Smooth muscle cell (in vitro differentiated cells): ENCODE data around the gene HOTAIR. TPM values are rescaled to one million over a fixed set of nuclear protein-coding genes. Genes with fewer than 3 reads are reported as not detected.

Experiments used
- DNase-seq: peaks from one replicate; lab custom pipeline; 2025; ENCODE audit not compliant: unreplicated experiment; lab: John Stamatoyannopoulos, UW
- H2AFZ ChIP-seq: fragments of 200-600 bp; sonication (generic); 2 replicates; pipeline ENCODE4 v1.6.0; 2016; ENCODE audit warnings: antibody characterized with exemption, low read depth, mild to moderate bottlenecking
- H3F3A ChIP-seq: fragments of 200-600 bp; sonication (generic); 2 replicates; pipeline ENCODE4 v1.6.0; 2017; ENCODE audit warnings: antibody characterized with exemption, low read depth
- H3K27ac ChIP-seq: fragments of 200-600 bp; sonication (generic); 2 replicates; pipeline ENCODE4 v1.5.1; 2016; ENCODE audit warnings: low read depth, mild to moderate bottlenecking
- H3K27me3 ChIP-seq: fragments of 200-600 bp; sonication (generic); 2 replicates; pipeline ENCODE4 v1.6.1; 2016; ENCODE audit warnings: low read depth, mild to moderate bottlenecking
- H3K36me3 ChIP-seq: fragments of 200-600 bp; sonication (generic); 2 replicates; pipeline ENCODE4 v1.5.1; 2016; ENCODE audit warnings: low read depth
- H3K4me1 ChIP-seq: fragments of 200-600 bp; sonication (generic); 2 replicates; pipeline ENCODE4 v1.5.1; 2016; ENCODE audit warnings: low read depth
- H3K4me2 ChIP-seq: fragments of 200-600 bp; sonication (generic); 2 replicates; pipeline ENCODE4 v1.6.0; 2016; ENCODE audit warnings: mild to moderate bottlenecking
- H3K4me3 ChIP-seq: fragments of 200-600 bp; sonication (generic); 2 replicates; pipeline ENCODE4 v1.5.1; 2016; ENCODE audit warnings: mild to moderate bottlenecking
- H3K79me2 ChIP-seq: fragments of 200-600 bp; sonication (generic); 2 replicates; pipeline ENCODE4 v1.6.0; 2016; ENCODE audit warnings: low read depth, mild to moderate bottlenecking
- H3K9ac ChIP-seq: fragments of 200-600 bp; sonication (generic); 2 replicates; pipeline ENCODE4 v1.6.0; 2016; ENCODE audit warnings: low read depth
- H3K9me3 ChIP-seq: fragments of 200-600 bp; sonication (generic); replicated peaks from 2 replicates; pipeline ENCODE4 v1.5.1; 2016; ENCODE audit warnings: low read depth
- H4K20me1 ChIP-seq: fragments of 200-600 bp; sonication (generic); 2 replicates; pipeline ENCODE4 v1.6.0; 2016; ENCODE audit warnings: low read depth
- WGBS: methylation state at CpG from one replicate; pipeline ENCODE4 v1.1.7; 2016; ENCODE audit warnings: low lambda C conversion rate; 5-methylcytosine and 5-hydroxymethylcytosine counted together
- polyA plus RNA-seq: library from polyadenylated mRNA; unstranded; fragments of >200 nt; fragmentation: Nextera tagmentation; extraction: Ambion mirVana; gene quantifications from 2 replicates; pipeline ENCODE4 v1.2.1, GENCODE V29; 2016
- total RNA-seq: library from RNA; depleted of rRNA; stranded (reverse); fragments of >200 nt; gene quantifications from 2 replicates; pipeline ENCODE4 v1.2.3, GENCODE V29; 2014
- TF ChIP-seq, protein P1 (sequence below): fragments of 200-600 bp; sonication (generic); IDR thresholded peaks from 2 replicates; pipeline ENCODE4 v1.5.1; 2017; ENCODE audit warnings: borderline replicate concordance, mild to moderate bottlenecking, antibody characterized with exemption; ENCODE audit not compliant: insufficient read depth, poor library complexity, severe bottlenecking

Gene HOTAIR
- total and polyA plus RNA-seq, 2 experiments from 2014 or later: 0.43 TPM; not detected in 1

DNA sequence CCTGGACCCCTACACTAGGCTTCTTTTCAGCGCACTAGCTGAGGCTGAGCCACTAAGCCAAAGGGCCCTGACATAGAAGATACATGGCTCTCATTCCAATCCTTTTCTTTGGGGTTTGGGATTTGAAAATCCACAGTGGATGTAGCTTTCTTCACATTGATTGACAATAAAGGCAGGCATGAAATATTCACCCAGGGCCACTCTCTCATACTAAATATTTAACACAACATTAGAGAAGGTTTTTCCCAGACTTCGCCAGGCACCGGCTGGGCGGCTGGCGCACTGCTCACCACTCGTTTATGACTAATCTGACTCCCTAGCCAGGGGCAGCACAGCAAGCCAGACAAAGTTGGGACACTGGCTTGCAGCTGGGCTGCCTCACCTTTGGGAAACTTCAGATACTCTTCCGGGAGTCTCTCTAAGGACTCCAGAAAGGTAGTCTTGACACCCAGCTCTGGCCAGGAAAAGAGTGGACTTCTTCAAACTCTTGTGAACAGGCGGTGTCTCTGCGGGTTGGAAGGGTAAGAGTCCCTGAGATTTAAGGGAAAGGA, 2.5 kb downstream of the HOTAIR start:
- Histone ChIP-seq H3F3A (no peaks in the 10 kb centered on the region), H3K4me3 (no peak overlapping the region), H3K9ac (no peak overlapping the region), H3K9me3 (no peaks in the 10 kb centered on the region), H3K27me3 (peaks cover 100% of the 10 kb centered on the region), H3K79me2 (no peaks in the 10 kb centered on the region), H3K36me3 (no peaks in the 10 kb centered on the region), H2AFZ (no peak overlapping the region), H3K27ac (no peak overlapping the region), H3K4me2 (no peak overlapping the region), H3K4me1 (peaks cover 4% of the 10 kb centered on the region), H4K20me1 (no peaks in the 10 kb centered on the region)
- DNase-seq: no peak
- TF ChIP-seq, protein P1, sequence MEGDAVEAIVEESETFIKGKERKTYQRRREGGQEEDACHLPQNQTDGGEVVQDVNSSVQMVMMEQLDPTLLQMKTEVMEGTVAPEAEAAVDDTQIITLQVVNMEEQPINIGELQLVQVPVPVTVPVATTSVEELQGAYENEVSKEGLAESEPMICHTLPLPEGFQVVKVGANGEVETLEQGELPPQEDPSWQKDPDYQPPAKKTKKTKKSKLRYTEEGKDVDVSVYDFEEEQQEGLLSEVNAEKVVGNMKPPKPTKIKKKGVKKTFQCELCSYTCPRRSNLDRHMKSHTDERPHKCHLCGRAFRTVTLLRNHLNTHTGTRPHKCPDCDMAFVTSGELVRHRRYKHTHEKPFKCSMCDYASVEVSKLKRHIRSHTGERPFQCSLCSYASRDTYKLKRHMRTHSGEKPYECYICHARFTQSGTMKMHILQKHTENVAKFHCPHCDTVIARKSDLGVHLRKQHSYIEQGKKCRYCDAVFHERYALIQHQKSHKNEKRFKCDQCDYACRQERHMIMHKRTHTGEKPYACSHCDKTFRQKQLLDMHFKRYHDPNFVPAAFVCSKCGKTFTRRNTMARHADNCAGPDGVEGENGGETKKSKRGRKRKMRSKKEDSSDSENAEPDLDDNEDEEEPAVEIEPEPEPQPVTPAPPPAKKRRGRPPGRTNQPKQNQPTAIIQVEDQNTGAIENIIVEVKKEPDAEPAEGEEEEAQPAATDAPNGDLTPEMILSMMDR: no peak
- 33% methylated on average over 9 of the region's 9 CpGs for WGBS

DNA sequence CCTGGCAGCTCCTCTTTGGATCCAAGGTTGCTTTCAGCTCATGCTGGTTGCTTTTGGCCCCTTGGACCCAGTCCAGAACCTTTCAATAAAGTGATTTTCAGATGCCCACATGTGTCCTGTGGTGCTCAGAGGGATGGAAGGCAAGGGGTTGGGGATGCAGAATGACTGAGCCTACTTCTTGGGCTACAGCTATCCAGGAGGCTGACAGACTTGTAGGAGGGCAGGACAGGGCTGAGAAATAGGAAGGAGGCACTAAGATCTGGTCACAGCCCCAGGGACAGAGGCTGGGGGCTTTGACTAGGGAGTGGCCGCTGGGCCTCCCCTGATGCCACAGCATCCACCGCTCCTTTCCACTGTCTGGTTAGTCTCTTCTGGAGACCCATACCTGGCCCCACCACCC, 3.1 kb downstream of the HOTAIR start:
- Histone ChIP-seq H3K9me3 (no peaks in the 10 kb centered on the region), H3K4me3 (no peak overlapping the region), H2AFZ (no peak overlapping the region), H3K27ac (no peak overlapping the region), H4K20me1 (no peaks in the 10 kb centered on the region), H3K9ac (no peak overlapping the region), H3K36me3 (no peaks in the 10 kb centered on the region), H3F3A (no peaks in the 10 kb centered on the region), H3K27me3 (peaks cover 100% of the 10 kb centered on the region), H3K79me2 (no peaks in the 10 kb centered on the region), H3K4me1 (peaks cover 4% of the 10 kb centered on the region), H3K4me2 (no peak overlapping the region)
- TF ChIP-seq, protein P1: no peak
- no peak for DNase-seq
- WGBS: 55% methylated on average over 2 of the region's 2 CpGs

DNA sequence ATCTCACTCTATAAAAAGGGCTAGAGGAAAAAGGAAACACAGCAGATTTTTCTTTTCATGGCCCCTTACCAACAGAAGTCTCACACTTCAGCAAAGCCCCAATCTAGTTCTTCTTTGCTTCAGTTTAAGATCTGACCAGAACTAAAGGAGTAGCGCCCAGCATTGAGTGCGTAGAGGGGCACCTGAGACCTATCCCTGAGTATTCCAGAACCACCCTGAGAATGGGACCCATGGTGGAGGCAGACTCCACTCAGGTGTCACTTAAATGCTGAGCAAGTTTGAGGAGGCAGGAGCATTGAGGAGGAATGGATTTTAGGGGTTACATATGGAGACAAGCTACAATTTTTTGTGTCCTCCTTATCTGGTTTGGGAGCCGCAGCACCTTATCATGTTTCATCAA, 3.6 kb downstream of the HOTAIR start:
- DNase-seq: no peak
- TF ChIP-seq, protein P1: no peak
- peaks cover 100% of the 10 kb centered on the region for H3K27me3 ChIP-seq

DNA sequence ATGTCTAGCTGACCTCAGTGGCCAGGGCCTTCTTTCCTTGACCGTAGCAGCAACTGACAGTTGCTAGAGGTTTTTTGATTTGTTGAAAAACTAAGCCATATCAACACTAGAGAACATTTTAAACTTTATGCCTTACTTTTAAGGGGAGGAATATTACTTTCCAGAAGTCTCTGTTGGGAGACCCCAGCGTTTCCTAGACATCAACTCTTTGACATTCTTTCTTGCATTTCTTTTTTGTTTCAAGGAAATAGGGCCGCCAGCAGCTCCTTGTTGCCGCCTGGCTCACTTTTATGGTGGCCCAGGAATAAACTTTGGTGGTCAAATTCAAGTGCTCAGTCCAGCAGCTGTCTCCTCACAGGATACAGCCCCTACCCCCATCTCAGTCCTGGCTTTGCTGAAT, 4.3 kb downstream of the HOTAIR start:
- WGBS: 37% methylated on average over 4 of the region's 4 CpGs
- DNase-seq: no peak

More for the DNA sequence above, 3.6 kb downstream of the HOTAIR start:
- Histone ChIP-seq H3K4me3 (no peak overlapping the region), H3K9me3 (no peaks in the 10 kb centered on the region), H3K4me1 (peaks cover 4% of the 10 kb centered on the region), H3K27ac (no peak overlapping the region), H3K36me3 (no peaks in the 10 kb centered on the region), H3K79me2 (no peaks in the 10 kb centered on the region), H2AFZ (no peak overlapping the region), H3K4me2 (no peak overlapping the region), H3K9ac (no peak overlapping the region), H3F3A (no peaks in the 10 kb centered on the region), H4K20me1 (no peaks in the 10 kb centered on the region)
- 82% methylated on average over 3 of the region's 3 CpGs for WGBS

More for the DNA sequence above, 4.3 kb downstream of the HOTAIR start:
- Histone ChIP-seq H3K27ac (no peak overlapping the region), H3K4me2 (no peak overlapping the region), H3K4me1 (peaks cover 4% of the 10 kb centered on the region), H4K20me1 (no peaks in the 10 kb centered on the region), H2AFZ (no peak overlapping the region), H3K9ac (no peak overlapping the region), H3K27me3 (peaks cover 100% of the 10 kb centered on the region), H3K79me2 (no peaks in the 10 kb centered on the region), H3K9me3 (no peaks in the 10 kb centered on the region), H3K4me3 (no peak overlapping the region), H3K36me3 (no peaks in the 10 kb centered on the region), H3F3A (no peaks in the 10 kb centered on the region)
- TF ChIP-seq, protein P1: no peak
